Stimulated activated CD8-positive, alpha-beta memory T cell treated with anti-CD3 and anti-CD28 coated beads, Interleukin-7, amount 100 ng/mL, for 4 hours (primary cell): ENCODE measurements around the gene TGM1.

Source experiments
- DNase-seq, 2 donors: peaks; one replicate each; pipeline ENCODE4 v3.0.0-alpha.2; 2020; ENCODE audit warnings: low read depth in 2 of 2

The TGM1 gene

DNA sequence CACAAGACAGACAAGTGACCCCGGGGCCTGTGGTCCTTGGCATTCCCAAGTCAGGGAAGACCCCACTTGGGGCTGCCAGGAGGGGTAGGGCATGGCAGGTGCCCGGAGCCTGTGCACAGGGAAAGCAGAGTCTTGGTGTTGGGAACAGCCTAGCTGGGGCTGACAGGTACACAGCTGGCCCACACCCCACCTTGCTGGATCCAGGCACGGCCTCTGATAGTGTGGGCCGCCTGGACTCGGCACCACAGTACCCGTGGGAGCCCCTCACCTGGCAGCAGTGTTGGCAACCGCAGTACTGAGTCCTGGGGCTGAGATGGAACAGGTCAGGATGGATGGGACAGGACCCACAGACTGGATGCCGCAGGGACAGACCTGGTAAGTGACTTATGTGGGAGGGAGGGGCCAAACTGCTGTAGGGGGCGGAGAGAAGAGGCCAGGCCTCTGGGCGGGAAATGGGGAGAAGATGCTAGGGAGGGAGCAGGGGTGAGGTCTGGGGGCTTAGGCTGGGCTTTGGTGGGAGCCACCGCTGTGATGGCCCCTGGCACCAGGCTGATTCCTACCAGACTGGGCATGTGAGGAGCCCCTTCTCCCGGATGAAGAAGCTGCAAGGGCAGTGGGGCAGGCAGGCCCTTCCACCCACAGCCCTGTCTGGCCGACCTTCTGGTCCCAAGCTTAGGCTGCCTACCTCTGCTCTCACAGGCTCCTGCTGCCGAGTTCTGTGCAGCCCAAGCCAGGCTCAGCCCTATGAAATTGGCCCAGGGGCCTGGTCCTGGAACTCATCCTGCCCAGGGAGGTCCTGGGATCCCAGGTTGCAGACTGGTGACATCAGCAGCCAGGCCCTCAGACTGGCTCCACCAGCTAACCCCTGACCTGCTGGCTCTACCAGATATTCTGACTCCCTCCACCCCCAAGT lies at the start of gene TGM1:
Gene TGM1 (minus strand): TSS at position 357 of the 913 bp plus-strand sequence. CDS start 825 bp downstream, outside the sequence.
- no peak for DNase-seq

DNA sequence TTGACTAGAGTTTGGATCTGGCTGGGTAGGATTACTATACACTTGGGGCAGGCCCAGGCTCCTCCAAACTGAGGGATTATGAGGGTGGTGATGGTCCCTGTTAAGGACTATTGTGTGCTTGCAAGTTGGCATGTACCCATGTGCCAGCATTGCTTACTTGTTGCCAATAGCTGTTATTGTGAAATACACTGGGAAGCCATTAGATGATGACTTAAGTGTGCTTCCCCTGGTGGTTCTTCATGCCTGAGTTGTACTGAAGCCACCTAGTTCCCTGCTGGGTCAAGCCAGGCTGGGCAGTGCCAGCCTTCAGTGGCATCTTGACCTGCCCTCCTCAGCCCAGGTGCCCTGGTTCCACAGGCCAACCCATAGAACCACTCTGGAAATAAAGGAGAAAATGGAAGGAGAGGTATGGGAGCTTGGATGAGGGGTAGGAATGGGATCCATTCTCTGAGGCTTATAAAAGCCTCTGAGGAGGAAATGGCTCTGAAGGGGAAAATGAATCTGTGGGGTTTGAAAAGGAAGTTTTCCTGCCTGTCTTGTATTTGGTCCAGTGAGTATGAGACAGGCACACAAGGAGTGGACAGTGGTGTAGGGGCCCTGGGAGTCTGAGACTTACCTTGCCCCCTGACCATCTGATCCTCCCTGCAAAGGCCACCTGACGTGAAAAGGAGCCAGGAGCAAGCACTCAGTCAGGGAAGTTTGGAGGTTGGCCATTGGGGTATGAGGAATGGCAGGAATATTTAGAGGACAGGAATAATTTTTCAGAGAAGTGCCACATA lies 49.0 kb upstream of the TGM1 start:
- no peak for DNase-seq

DNA sequence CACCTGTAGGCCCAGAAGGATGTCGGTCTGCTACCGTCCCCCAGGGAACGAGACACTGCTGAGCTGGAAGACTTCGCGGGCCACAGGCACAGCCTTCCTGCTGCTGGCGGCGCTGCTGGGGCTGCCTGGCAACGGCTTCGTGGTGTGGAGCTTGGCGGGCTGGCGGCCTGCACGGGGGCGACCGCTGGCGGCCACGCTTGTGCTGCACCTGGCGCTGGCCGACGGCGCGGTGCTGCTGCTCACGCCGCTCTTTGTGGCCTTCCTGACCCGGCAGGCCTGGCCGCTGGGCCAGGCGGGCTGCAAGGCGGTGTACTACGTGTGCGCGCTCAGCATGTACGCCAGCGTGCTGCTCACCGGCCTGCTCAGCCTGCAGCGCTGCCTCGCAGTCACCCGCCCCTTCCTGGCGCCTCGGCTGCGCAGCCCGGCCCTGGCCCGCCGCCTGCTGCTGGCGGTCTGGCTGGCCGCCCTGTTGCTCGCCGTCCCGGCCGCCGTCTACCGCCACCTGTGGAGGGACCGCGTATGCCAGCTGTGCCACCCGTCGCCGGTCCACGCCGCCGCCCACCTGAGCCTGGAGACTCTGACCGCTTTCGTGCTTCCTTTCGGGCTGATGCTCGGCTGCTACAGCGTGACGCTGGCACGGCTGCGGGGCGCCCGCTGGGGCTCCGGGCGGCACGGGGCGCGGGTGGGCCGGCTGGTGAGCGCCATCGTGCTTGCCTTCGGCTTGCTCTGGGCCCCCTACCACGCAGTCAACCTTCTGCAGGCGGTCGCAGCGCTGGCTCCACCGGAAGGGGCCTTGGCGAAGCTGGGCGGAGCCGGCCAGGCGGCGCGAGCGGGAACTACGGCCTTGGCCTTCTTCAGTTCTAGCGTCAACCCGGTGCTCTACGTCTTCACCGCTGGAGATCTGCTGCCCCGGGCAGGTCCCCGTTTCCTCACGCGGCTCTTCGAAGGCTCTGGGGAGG lies 47.9 kb upstream of the TGM1 start, which contains the start of gene LTB4R:
Gene LTB4R (plus strand): TSS at position 857 of the 959 bp plus-strand sequence. CDS start 4,150 bp downstream, outside the sequence.
- peak in 1 of 2 donors; percentile 57 for DNase-seq

DNA sequence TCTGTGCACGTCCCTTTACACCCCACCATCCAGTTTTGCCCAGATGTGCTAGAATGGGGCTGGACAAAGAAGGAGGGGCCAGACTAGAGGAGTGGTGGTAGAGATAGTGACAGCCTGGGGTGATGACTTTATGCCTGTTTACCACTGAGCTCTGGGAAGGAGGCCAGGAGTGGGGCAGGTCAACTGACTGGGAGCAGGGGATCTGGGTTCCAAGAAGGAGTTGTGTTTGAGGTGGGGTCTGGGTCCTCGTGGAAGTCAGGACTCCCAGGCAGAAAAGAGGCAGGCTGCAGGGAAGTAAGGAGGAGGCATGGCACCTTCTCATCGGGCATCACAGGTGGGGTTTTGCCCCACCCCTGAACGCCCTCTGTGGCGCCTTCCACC lies 47.3 kb upstream of the TGM1 start:
- no peak for DNase-seq

DNA sequence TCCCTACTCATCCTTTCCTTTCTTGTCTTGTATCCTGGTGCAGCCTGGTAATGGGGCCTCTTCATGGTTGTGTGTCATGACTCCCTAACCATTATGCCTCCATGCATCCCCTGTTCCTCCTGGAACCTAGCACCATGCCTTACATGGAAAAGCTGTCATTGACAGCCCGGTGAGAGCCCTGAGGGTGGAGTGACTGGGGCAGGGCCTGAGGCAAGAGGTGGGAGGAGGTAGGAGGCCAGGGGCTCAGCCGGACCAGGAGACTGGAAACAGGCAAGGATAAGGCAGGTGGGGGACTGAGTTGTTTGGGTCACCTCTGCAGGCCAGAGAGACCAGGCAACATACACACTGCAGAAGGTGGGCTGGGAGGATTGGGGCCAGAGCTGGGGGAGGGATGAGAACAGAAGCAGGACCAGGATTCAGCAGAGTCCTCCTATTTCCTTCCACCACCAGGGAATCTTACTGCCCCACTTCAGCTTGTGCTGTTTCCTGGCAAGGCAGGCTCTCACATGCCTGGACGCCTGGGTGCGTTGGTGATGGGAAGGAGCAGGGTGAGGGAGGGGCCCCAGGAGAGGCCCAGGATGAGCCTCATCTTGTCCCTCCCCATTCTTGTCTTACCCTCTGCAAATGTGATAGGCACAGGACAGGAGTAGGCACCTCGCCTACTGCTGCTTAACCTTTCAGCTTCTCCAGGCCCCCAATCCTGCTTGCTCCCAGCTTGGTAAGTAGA lies 46.7 kb upstream of the TGM1 start, which contains the start of gene LTB4R2:
Gene LTB4R2 (plus strand): TSS at position 603 of the 727 bp plus-strand sequence. CDS start 525 bp downstream, outside the sequence.
- no peak for DNase-seq

DNA sequence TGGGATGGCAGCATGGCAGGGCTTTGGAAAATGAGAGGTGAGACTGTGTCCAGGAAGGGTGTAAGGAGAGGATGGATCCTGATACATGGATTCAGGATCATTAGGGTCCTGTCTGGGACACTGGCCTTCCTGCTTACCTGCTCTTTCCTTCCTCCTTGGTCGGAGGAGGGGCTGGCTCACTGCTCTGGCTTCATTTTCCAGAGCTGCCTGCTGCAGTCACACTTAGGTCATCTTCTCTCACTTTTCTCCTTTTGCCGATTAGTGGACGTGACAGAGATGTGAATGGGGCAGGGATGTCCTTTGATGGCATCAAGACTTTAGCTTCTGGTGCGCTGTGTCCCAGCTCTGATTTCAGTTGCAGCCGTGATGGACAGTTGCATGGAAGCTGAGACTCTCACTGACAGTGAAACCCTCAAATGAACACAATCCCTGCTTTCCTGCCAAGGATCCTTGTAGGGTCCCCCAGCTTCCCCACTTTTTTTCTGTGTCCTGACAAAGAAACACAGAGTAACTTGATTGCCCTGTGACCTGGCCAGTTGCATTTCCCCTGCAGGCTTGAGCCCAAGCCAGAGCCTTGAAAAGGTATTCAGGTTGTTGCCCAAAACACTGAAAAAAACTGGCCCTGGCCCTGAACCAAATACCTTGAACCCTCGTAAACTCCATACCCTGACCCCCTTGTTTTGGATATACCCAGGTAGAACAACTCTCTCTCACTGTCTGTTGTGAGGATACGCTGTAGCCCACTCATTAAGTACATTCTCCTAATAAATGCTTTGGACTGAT lies 45.6 kb upstream of the TGM1 start:
- no peak for DNase-seq

DNA sequence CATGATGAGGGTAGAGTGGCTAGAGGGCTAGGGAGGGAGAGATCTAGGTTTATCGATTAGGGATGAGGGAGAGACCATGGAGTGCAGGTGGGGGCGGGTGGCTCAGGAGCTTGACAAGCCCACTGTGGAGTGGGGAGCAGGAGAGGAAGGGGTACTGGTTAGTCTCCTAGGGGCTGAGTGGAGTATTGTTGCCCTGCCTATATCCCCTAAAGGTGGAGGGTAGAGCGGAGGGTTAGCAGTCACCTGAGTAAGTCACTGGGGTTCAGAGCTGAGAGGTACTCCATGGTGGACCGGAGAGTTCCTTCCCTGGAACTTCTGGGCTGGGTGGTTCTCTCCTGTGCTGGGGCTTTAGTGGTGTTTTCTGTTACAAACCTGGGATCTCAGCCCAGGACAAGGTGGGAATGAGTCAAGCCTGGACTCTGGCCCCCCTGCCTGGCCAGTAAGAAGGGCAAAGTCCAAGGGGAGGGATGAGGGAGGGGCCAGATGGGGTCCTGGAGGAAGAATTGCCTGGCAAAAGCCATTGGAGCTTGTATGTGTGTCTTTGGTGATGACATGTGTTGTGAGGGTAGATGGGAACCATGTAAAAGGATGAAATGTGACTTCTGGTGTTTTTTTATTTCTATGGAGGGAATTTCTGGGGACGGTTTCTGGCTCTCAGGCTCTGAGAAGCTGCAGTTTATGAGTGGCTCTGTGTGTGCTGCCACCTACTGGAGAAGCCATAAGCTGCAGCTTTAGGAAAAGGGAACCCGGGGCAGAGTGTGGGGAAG lies 44.8 kb upstream of the TGM1 start, which contains the start of gene CIDEB:
Gene CIDEB (minus strand): TSS at position 403 of the 767 bp plus-strand sequence. CDS start 119 bp downstream, at position 284.
- peak in 1 of 2 donors; percentile 26 for DNase-seq

DNA sequence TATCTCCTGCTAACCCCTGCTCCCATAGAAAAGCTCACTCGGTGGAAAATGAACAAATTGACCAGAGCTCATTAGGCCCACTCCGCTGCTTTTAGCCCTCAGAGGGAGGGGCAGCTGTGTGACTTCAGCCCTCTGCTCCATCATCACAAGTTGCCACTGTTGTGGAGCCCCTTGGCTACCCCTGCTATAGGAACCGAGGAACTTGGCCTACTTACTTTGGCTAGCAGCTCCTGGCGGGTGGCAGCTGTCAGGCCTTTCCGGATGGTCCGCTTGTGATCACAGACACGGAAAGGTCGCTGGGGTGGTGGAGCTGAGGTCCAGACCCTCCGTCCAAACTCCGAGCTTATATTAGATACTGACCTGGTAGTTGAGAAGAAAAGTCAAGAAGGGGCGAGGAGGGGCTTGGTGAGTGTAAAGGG lies 44.2 kb upstream of the TGM1 start:
- DNase-seq: no peak

DNA sequence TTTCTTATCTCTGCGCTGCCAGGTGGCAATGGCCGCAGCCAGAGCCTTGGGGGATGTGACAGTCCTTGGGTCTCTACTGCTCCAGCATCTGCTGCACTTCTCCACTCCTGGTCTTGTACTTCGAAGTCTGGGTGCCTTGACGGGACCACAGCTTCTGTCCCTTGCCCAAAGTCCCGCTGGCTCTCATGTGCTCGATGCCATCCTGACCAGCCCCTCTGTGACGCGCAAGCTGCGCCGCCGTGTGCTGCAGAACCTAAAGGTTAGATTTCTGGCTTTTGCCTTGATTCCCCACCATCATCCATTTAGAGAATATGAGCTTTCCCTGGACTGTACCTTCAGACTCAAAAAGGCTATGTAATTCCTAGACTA lies 41.0 kb upstream of the TGM1 start:
- DNase-seq: no peak

DNA sequence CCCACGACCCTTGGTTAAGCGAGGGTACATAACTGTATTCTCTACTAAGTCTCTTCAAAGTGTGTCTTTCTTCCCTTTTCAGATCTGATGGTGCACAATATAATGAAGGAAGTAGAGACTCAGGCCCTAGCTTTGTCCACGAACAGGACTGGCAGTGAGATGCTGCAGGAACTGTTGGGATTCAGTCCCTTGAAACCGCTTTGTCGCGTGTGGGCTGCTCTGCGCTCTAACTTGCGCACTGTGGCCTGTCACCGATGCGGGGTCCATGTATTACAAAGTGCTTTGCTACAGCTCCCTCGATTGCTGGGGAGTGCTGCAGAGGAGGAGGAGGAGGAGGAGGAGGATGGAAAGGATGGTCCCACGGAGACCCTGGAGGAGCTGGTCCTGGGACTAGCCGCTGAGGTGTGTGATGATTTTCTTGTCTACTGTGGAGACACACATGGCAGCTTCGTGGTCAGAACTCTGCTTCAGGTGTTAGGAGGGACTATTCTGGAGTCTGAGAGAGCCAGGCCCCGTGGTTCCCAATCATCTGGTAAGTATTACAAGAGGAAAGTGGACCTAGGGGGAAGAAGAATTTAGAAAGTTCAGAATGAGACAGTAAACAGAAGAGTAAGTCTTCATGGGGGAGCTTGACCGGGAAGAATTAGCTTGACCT lies 37.5 kb upstream of the TGM1 start:
- DNase-seq: no peak

DNA sequence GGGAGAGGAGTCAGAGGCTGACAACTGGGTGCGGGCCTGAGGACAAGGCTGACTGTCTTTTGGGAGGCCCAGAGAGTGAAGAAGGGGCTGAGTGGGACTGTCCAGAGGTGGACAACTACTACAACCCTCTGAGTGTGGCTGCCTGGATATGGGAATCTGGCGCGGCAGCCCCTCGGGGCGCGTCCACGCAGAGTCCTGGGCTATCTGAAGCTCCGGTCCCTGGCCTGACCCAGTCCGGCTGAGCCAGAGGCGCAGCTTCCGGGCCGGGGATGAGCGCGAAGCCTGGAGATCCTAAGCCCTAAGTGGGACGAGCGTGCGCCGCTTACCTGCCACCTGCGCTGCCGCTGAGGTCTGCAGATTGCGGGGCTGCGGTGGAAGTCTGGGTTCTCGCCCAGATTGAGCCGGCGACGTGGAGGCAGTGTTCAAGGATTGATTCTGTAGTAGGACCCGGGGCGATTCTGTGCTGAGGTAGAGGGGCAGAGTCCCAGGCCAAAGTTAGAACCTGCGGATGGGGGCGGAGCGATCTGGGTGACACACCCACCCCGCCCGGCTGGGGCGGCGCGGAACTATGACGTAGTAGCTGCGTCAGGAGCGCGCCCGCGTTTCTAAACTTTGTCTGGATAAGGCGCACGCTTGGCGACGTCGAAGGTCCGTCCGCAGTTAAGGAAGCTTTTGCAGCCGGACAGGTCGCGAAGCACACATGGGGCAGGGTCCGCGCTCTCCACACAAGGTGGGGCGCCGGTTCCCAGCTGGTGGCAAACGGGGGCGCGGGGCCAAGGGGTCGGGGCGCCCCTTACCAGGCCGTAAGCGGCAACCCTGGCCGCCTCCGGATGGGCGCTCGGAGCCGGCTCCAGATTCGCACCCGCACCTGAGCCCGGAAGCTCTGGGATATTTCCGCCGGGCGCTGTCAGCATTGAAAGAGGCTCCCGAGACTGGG lies 36.5 kb upstream of the TGM1 start, which contains the start of the genes DHRS1 and NOP9:
Gene DHRS1 (minus strand): TSS at position 526 of the 937 bp plus-strand sequence. CDS start 674 bp downstream, outside the sequence.
Gene NOP9 (plus strand): TSS at position 596 of the 937 bp plus-strand sequence. CDS start 105 bp downstream, at position 701.
- peak; percentile 85 for DNase-seq

DNA sequence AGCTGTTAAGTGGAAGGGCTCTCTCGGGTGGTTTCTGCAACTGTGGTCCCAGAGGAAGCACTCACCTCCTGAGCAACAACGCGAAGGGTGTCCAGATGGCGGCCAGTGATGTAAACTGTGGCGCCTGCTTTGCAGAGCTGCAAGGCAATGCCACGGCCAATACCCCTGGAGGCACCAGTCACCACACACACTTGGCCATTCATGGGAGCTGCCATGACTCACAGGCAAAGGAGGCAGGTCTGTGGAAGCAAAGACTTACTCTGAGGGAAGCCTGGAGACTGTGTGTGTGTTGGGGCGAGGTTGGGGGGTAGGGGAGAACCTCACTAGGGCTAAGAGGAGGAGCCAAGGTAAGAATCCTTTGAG lies 35.9 kb upstream of the TGM1 start:
- no peak for DNase-seq

DNA sequence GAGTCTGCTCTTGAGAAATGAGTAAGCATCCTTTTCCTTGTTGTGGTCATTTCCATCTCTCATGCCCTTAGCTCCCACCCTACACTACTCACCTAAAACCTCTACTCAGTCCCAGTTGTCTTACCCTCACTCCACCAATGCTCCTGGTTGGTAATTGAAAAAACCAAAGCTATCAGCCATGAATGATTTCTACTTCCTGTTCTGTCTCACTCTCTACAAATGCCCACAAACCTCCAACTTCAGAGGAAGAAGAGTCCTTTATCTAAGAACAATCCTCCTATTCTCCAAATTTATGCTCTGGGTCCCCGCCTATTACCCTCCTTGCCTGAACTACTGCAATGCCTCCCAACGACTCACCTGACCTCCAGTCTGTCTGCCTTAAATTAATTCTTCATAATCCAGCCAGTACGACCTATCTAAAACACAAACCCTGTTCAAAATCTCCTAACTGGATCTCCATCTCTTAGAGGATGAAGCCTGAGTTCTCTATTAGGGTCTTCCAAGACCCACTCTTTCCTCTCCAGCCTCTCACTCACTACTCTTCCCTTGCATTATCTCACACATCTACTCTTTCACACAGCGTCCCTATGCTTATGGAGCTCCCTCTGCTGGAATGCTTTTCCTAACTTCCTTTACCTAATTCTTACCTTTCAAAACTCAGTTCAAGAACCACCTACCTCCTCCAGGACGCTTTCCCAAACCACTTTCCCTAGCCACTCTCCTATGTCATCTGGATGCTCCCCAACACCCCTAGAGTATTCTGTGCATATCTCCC lies 34.4 kb upstream of the TGM1 start:
- DNase-seq: no peak

DNA sequence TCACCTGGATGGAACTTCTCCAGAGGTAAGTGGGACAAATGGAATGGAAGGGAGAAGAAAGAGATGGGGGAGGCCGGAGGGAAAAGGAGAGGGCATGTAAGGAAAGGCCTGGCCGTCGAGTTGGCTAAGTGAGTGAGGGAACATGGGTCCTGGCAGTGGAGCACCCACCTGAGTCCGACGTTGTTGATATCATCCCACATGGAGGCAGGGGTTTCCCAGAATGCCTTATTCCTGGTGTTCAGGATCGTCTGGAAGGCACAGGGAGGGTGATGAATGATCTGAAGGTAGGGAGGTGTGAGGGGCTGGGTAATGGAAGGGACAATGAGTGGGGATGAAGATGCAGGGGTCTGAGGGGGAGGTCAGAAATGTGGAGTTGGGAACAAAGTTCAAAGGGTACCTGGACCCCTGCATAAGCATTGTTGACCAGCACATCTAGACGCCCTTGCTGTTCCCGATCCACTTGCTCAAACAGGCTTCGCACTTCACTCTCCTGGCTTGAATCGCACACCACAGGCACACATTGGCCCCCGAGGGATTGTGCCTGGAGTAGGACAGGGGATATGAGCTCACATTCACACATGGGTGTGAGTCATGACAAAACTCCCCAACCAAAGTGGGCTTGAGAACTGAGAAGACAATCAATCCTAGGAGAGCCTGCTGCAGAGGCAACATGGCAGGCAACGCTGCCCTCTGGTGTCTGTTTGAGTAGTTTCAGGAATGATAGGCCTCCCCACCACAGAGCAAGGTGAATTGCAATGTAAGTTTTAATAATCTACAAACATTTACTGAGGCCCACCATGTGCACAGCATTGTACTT lies 33.6 kb upstream of the TGM1 start:
- DNase-seq: peak; percentile 52 to 64

DNA sequence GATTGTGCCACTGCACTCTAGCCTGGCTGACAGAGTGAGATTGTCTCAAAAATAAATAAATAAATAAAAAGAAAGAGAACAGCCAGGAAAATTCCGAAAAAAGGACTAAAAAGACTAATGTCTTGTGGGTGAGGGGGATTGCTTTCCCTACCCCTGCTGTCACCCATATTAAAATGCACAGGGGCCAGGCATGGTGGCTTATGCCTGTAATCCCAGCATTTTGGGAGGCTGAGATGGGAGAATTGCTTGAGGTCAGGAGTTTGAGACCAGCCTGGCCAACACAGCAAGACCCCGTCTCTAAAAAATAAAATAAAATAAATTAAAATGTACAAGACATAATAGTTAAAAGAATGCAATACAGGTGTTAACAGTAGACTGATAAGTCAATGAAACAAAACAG lies 30.5 kb upstream of the TGM1 start:
- DNase-seq: no peak
